IMR-90 (cell line): ENCODE data around the gene PCDHGB6.
A peak's percentile ranks its signal among the peaks of the same experiment; 100 is the strongest.

Source experiments
- BHLHE40 ChIP-seq: fragments of 150-350 bp; IDR thresholded peaks from 2 replicates; pipeline ENCODE4 v1.6.1; 2016; ENCODE audit warnings: mild to moderate bottlenecking, low read depth, low read length
- CEBPB ChIP-seq: IDR thresholded peaks from 2 replicates; pipeline ENCODE4 v1.6.1; 2012; ENCODE audit warnings: low read depth, low read length, improper control_type of control experiment
- MAFK ChIP-seq: IDR thresholded peaks from 2 replicates; pipeline ENCODE4 v1.6.1; 2012; ENCODE audit warnings: low read depth, low read length, improper control_type of control experiment
- MAZ ChIP-seq: IDR thresholded peaks from 2 replicates; pipeline ENCODE4 v1.6.1; 2012; ENCODE audit warnings: low read depth, mild to moderate bottlenecking, low read length, improper control_type of control experiment, moderate library complexity, borderline replicate concordance
- MXI1 ChIP-seq: IDR thresholded peaks from 2 replicates; pipeline ENCODE4 v1.6.1; 2012; ENCODE audit warnings: low read depth, mild to moderate bottlenecking, low read length, moderate library complexity, borderline replicate concordance
- NFE2L2 ChIP-seq: fragments of 150-350 bp; IDR thresholded peaks from 2 replicates; pipeline ENCODE4 v1.6.1; 2016; ENCODE audit warnings: low read depth, mild to moderate bottlenecking, low read length
- POLR2A ChIP-seq: IDR thresholded peaks from 2 replicates; pipeline ENCODE4 v1.6.1; 2012; ENCODE audit warnings: mild to moderate bottlenecking, low read depth, low read length
- RAD21 ChIP-seq: IDR thresholded peaks from 2 replicates; pipeline ENCODE4 v1.6.1; 2012; ENCODE audit warnings: low read length, improper control_type of control experiment
- SMC3 ChIP-seq: fragments of 150-350 bp; IDR thresholded peaks from 2 replicates; pipeline ENCODE4 v1.6.1; 2016; ENCODE audit warnings: low read depth, mild to moderate bottlenecking, antibody characterized with exemption, low read length, moderate library complexity
- TF ChIP-seq, protein P1 (sequence below): conservative IDR thresholded peaks from 2 replicates; pipeline ENCODE4 v1.5.1; 2012; ENCODE audit warnings: mild to moderate bottlenecking, low read depth, low read length, improper control_type of control experiment
- TF ChIP-seq, protein P2 (sequence below): fragments of 150-350 bp; IDR thresholded peaks from 2 replicates; pipeline ENCODE4 v1.6.1; 2017; ENCODE audit warnings: mild to moderate bottlenecking, antibody characterized with exemption, low read length, low read depth

DNA sequence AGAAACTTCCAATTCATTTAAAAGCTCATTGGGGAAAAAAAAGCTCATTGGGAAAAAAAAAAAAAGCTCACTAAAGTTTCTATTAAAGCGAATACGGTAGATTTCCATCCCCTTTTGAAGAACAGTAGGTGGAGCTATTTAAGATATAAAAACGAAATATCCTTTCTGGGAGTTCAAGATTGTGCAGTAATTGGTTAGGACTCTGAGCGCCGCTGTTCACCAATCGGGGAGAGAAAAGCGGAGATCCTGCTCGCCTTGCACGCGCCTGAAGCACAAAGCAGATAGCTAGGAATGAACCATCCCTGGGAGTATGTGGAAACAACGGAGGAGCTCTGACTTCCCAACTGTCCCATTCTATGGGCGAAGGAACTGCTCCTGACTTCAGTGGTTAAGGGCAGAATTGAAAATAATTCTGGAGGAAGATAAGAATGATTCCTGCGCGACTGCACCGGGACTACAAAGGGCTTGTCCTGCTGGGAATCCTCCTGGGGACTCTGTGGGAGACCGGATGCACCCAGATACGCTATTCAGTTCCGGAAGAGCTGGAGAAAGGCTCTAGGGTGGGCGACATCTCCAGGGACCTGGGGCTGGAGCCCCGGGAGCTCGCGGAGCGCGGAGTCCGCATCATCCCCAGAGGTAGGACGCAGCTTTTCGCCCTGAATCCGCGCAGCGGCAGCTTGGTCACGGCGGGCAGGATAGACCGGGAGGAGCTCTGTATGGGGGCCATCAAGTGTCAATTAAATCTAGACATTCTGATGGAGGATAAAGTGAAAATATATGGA lies 22.7 kb downstream of the PCDHGB6 start, which contains the start of gene PCDHGA12:
- TF ChIP-seq, protein P1, sequence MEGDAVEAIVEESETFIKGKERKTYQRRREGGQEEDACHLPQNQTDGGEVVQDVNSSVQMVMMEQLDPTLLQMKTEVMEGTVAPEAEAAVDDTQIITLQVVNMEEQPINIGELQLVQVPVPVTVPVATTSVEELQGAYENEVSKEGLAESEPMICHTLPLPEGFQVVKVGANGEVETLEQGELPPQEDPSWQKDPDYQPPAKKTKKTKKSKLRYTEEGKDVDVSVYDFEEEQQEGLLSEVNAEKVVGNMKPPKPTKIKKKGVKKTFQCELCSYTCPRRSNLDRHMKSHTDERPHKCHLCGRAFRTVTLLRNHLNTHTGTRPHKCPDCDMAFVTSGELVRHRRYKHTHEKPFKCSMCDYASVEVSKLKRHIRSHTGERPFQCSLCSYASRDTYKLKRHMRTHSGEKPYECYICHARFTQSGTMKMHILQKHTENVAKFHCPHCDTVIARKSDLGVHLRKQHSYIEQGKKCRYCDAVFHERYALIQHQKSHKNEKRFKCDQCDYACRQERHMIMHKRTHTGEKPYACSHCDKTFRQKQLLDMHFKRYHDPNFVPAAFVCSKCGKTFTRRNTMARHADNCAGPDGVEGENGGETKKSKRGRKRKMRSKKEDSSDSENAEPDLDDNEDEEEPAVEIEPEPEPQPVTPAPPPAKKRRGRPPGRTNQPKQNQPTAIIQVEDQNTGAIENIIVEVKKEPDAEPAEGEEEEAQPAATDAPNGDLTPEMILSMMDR = peak; percentile 71
- TF ChIP-seq CEBPB (peak; percentile 34; the same call in 1 of the 2 replicates), MAFK (no peak), POLR2A (no peak), MAZ (no peak), RAD21 (peak; percentile 75), BHLHE40 (0 out of 2 replicates have a peak, but pooled peaks have one; percentile 14), MXI1 (0 out of 2 replicates have a peak, but pooled peaks have one; percentile 25), NFE2L2 (no peak), SMC3 (peak; percentile 70)
- TF ChIP-seq, protein P2, sequence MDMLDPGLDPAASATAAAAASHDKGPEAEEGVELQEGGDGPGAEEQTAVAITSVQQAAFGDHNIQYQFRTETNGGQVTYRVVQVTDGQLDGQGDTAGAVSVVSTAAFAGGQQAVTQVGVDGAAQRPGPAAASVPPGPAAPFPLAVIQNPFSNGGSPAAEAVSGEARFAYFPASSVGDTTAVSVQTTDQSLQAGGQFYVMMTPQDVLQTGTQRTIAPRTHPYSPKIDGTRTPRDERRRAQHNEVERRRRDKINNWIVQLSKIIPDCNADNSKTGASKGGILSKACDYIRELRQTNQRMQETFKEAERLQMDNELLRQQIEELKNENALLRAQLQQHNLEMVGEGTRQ = no peak
